Kidney tubule cell (primary cell): ENCODE measurements around the gene TBCD.

Source experiments
- DNase-seq: peaks from one replicate; pipeline ENCODE4 v3.0.0-alpha.2; 2018; ENCODE audit warnings: low spot score

The TBCD gene

GRCh38 chr17:82888583-82889495 is 137.0 kb downstream of the TBCD start:
- no peak for DNase-seq

DNA sequence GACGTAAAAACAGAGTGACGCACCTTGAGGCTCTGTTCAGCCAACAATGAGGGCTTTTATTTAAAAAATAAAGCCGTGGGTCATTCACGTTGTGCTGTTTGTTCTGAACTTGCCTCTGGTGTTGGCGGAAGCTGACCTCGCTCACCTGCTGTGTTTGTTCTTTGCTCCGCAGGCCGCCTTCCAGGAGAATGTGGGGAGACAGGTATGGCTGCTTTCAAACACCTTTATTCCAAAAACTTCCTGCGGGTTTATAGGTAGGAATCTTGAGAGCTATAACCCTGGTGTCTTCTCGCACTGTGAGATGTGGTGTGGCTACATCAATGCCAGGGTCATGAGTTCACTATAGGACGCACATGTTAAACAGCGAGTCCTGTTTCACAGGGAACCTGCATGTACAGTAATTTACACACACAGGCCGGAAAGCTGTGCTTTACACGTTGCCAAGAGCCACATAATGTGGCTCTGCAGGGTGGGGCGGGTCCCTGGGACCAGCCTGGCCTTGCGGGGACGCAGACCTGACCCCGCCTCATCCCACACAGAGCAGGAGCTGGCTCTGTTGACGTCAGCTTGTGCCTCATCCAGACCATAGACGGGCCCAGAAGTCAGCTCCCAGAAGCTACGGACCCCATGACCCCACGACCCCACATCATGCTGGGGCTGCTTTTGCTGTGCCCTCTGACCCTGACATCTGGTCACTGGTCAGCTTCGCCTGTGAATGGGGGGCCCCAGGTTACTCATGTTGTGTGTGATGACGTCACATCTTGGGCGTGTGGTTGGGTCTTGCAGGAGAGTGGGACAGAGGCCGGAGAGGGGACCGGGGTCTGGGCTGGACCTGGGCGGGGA is 137.9 kb downstream of the TBCD start:
- DNase-seq, result peak; percentile 60

DNA sequence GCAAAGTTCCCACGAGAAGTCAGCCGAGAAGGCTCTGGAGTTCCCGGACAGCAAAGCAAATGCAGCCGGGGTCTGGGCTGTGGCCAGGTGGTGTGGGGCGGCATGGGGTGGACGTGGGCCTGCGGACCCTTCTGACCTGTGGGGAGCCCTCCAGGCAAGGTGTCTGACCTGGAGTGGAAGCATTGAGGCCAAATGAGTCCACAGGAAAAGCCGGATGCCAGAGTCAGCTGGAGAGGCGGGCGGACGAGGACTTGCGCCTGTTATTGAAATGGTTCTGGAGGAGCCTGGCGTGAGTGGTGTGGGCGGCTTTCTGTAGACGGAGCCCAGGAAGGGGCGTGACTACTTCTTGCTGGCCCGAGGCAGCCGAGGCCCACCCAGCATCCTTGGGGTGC is 138.5 kb downstream of the TBCD start:
- DNase-seq, result no peak

- no peak for DNase-seq
These were observed 139.2 kb downstream of the TBCD start for GRCh38 chr17:82890926-82891678.

DNA sequence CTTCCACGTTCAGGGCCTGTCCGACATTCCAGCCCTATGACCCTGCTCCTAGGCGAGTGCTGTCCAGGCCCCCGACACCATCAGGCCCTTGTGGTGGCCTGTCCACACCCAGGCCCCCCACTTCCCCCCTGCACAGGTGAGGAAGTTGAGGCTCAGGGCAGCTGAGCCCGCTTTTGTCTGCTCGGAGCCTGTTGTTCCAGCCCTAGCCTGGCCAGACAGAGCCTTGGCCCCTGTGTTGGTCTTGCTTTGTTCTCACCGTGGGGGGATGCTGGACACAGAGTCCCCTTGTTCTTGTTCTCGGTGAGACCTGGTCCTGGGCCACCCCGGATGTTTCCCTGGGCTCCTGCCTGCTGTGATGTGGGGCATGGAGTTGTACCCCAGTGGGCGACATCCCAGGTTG is 140.0 kb downstream of the TBCD start:
- no peak for DNase-seq

- DNase-seq, result no peak
These were observed 141.2 kb downstream of the TBCD start for GRCh38 chr17:82892899-82893565.

DNA sequence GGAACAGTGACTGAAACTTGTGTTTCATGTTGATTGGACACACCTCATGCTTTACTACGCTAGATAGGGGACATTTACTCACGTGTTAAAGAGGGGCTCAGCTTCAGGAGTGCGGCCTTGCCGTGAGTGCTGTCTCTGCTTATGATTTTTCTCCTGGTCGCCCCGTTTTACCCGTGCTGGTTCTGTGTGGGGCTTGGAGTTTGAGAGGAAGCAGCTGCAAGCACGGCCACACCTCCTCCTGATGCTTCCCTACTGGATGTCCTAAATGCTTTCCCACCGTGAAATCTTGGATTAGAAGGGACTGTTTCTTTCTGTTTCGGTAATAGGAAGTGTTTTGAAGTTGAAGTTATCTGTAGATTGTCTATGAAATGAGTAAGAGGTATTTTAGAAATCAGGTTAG is 141.9 kb downstream of the TBCD start:
- no peak for DNase-seq

- DNase-seq, result no peak
These were observed 142.5 kb downstream of the TBCD start for GRCh38 chr17:82894389-82894788.

- no peak for DNase-seq
These were observed 143.2 kb downstream of the TBCD start for GRCh38 chr17:82895087-82895486.

GRCh38 chr17:82896071-82897000 is 144.5 kb downstream of the TBCD start:
- DNase-seq, result no peak

GRCh38 chr17:82897514-82898249 is 145.8 kb downstream of the TBCD start:
- no peak for DNase-seq

- no peak for DNase-seq
These were observed 147.2 kb downstream of the TBCD start for GRCh38 chr17:82898976-82899514.

GRCh38 chr17:82899941-82900340 is 148.1 kb downstream of the TBCD start:
- no peak for DNase-seq

DNA sequence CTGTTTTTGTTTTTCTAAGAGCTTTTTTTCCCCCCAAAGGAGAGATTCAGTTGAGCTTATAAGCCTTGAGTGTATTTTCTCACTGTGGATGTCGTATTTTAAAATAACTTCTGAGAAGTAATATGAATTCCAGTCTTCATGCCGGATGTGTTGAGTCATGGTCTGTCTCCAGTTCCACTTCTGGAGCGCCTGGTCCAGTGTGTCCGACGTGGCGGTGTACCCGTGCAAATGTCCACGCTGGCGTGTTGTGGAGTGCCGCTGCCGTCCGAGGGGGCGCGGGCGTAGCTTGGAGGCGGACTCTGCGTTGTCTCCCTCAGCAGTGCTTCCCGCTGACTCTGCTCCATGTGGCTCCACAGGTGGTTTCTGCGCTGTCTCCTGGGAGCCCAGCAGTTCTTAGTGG is 148.9 kb downstream of the TBCD start:
- DNase-seq, result no peak

GRCh38 chr17:82901356-82901755 is 149.5 kb downstream of the TBCD start:
- DNase-seq, result no peak

DNA sequence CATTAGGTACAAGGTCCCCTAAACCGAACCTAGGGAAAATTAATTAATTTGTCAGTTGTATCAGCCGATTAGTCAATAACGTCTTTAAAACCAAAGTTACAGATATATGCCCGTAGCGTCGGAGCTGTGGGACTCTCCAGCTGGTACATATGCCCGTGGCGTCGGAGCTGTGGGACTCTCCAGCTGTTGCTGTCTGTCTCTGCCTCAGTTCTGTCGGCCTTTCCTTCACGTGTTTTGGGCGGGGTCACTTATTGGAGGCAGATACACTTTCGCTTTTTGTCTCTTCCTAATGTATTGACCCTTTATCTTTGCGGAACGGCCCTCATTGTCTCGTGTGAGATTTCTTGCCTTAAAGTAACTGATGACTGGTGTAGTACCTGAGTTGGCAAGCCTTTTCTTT is 150.0 kb downstream of the TBCD start:
- DNase-seq, result no peak

- no peak for DNase-seq
These were observed 151.4 kb downstream of the TBCD start for GRCh38 chr17:82902972-82903874.

DNA sequence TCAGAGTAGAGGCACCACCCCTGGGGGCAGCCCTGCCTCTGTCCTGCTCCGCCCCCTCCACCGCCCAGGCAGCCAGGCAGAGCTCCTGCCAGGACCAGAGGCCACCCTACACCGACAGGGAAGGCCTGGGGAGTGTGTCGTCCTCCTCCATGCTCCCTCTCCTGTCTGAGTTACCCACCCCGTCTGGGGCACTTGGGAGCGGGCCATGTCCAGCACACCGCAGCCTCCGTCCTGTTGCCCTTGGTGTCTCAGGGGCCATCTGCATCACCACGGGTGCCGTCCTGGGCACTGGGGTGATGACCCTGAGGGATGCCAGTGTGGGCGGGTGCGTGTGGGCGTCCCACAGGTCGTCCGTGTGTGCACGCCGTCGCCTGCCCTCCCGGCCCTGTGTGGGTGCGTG is 153.3 kb downstream of the TBCD start:
- no peak for DNase-seq
